MV-4-11 (cell line): Measurements from ENCODE around the gene SYNE4.

ENCODE experiments used
- DNase-seq: peaks from one replicate; lab custom pipeline; 2025; lab: John Stamatoyannopoulos, UW

The SYNE4 gene

GRCh38 chr19:36026091-36026876, 17.7 kb upstream of the SYNE4 start:
- no peak for DNase-seq

GRCh38 chr19:36025541-36025940, 16.9 kb upstream of the SYNE4 start:
- DNase-seq = no peak

- no peak for DNase-seq
Observed at GRCh38 chr19:36023432-36023831, 14.8 kb upstream of the SYNE4 start.

GRCh38 chr19:36019061-36019670, 10.6 kb upstream of the SYNE4 start:
- DNase-seq = no peak

- DNase-seq = peak; percentile 100
Observed at GRCh38 chr19:36014012-36014924, 5.7 kb upstream of the SYNE4 start, which contains the start of gene ALKBH6. Gene ALKBH6, minus strand, starts transcription at chr19:36014213. Its CDS starts 816 bp downstream, at chr19:36013397.

- DNase-seq = no peak
Observed at GRCh38 chr19:36013280-36014011, 4.8 kb upstream of the SYNE4 start.

GRCh38 chr19:36010402-36010801, 1.8 kb upstream of the SYNE4 start:
- no peak for DNase-seq

- no peak for DNase-seq
Observed at GRCh38 chr19:36009633-36010379, 1.2 kb upstream of the SYNE4 start.

GRCh38 chr19:36009220-36009619, 607 bp upstream of the SYNE4 start:
- peak; percentile 37 for DNase-seq

GRCh38 chr19:36006955-36007354, 1.7 kb downstream of the SYNE4 start:
- DNase-seq = no peak

GRCh38 chr19:36003284-36003683, 5.3 kb downstream of the SYNE4 start:
- DNase-seq = no peak

GRCh38 chr19:36001605-36002004, 7.0 kb downstream of the SYNE4 start:
- no peak for DNase-seq

GRCh38 chr19:35996777-35997176, 11.8 kb downstream of the SYNE4 start:
- no peak for DNase-seq

- peak; percentile 98 for DNase-seq
Observed at GRCh38 chr19:35995048-35995993, 13.3 kb downstream of the SYNE4 start, which contains the start of gene SDHAF1. Gene SDHAF1, plus strand, starts transcription at chr19:35995188. Its CDS starts 87 bp downstream, at chr19:35995275.

- DNase-seq = no peak
Observed at GRCh38 chr19:35993923-35994598, 14.6 kb downstream of the SYNE4 start.

GRCh38 chr19:35992907-35993765, 15.5 kb downstream of the SYNE4 start:
- no peak for DNase-seq

GRCh38 chr19:35991731-35992450, 16.7 kb downstream of the SYNE4 start:
- DNase-seq = no peak
